Neuronal stem cell (in vitro differentiated cells): Measurements from ENCODE around the gene RHEB.

Experiments
- DNase-seq: peaks from one replicate; pipeline ENCODE4 v3.0.0-alpha.2; 2013; ENCODE audit warnings: low spot score
- H2AFZ ChIP-seq: one replicate; pipeline ENCODE4 v1.6.1; 2013; ENCODE audit warnings: mild to moderate bottlenecking, low read length, inconsistent platforms
- H2AK5ac ChIP-seq: 2 replicates; pipeline ENCODE4 v1.6.1; 2013; ENCODE audit warnings: low read depth, mild to moderate bottlenecking, inconsistent platforms, low read length, moderate library complexity, mixed read lengths
- H2BK120ac ChIP-seq: 2 replicates; pipeline ENCODE4 v1.6.1; 2013; ENCODE audit warnings: low read depth, mild to moderate bottlenecking, inconsistent platforms, low read length, moderate library complexity, mixed read lengths
- H2BK12ac ChIP-seq: one replicate; pipeline ENCODE4 v1.6.1; 2013; ENCODE audit warnings: low read length, inconsistent platforms
- H2BK15ac ChIP-seq: 2 replicates; pipeline ENCODE4 v1.6.1; 2013; ENCODE audit warnings: mild to moderate bottlenecking, low read length, inconsistent platforms, mixed read lengths
- H2BK5ac ChIP-seq: one replicate; pipeline ENCODE4 v1.6.1; 2013; ENCODE audit warnings: inconsistent platforms, mild to moderate bottlenecking, low read length, moderate library complexity
- H3K14ac ChIP-seq: one replicate; pipeline ENCODE4 v1.6.1; 2013; ENCODE audit warnings: low read length, inconsistent platforms
- H3K18ac ChIP-seq: 2 replicates; pipeline ENCODE4 v1.6.1; 2013; ENCODE audit warnings: low read length, inconsistent platforms
- H3K23ac ChIP-seq: 2 replicates; pipeline ENCODE4 v1.6.1; 2013; ENCODE audit warnings: low read depth, mild to moderate bottlenecking, mixed read lengths, low read length, inconsistent platforms; ENCODE audit not compliant: poor library complexity
- H3K27ac ChIP-seq: replicated peaks from 3 replicates; pipeline ENCODE4 v1.5.1; 2013; ENCODE audit warnings: low read length, inconsistent platforms
- H3K27me3 ChIP-seq, 3 experiments: 2 replicates each; pipeline ENCODE4 v1.6.1; 2013; ENCODE audit warnings: low read length in 3 of 3, mild to moderate bottlenecking in 2 of 3, inconsistent platforms in 1 of 3, low read depth in 1 of 3, mixed read lengths in 1 of 3, moderate library complexity in 1 of 3; ENCODE audit not compliant: control insufficient read depth in 3 of 3, insufficient read depth in 3 of 3
- H3K36me3 ChIP-seq, 2 donors: replicated peaks in 1 of 2; 2 replicates each; pipeline ENCODE4 v1.6.1; 2013; ENCODE audit warnings: low read length in 2 of 2; ENCODE audit not compliant: control insufficient read depth in 2 of 2, insufficient read depth in 2 of 2
- H3K4ac ChIP-seq: 2 replicates; pipeline ENCODE4 v1.6.1; 2013; ENCODE audit warnings: inconsistent platforms, mild to moderate bottlenecking, low read length, moderate library complexity
- H3K4me1 ChIP-seq, 2 donors: 1 replicate in 1 of 2; 2 replicates in 1 of 2; pipeline ENCODE4 v1.6.1; 2013; ENCODE audit warnings: low read length in 2 of 2, low read depth in 1 of 2; ENCODE audit not compliant: control insufficient read depth in 2 of 2, insufficient read depth in 1 of 2
- H3K4me2 ChIP-seq: one replicate; pipeline ENCODE4 v1.6.1; 2013; ENCODE audit warnings: mild to moderate bottlenecking, low read length, inconsistent platforms; ENCODE audit not compliant: insufficient read depth, poor library complexity, severe bottlenecking
- H3K4me3 ChIP-seq, 2 donors: 2 replicates each; pipeline ENCODE4 v1.5.1; 2013; ENCODE audit warnings: low read length in 2 of 2, mild to moderate bottlenecking in 2 of 2, inconsistent platforms in 1 of 2, moderate library complexity in 1 of 2
- H3K79me1 ChIP-seq: one replicate; pipeline ENCODE4 v1.6.1; 2013; ENCODE audit warnings: low read depth, mild to moderate bottlenecking, inconsistent platforms, low read length, moderate library complexity
- H3K9ac ChIP-seq: one replicate; pipeline ENCODE4 v1.6.1; 2013; ENCODE audit warnings: mild to moderate bottlenecking, low read depth, low read length, inconsistent platforms; ENCODE audit not compliant: poor library complexity
- H3K9me3 ChIP-seq, 2 donors: replicated peaks in 1 of 2; 2 replicates each; pipeline versions ENCODE3 to v1.6.1; 2013; ENCODE audit warnings: low read length in 2 of 2, mild to moderate bottlenecking in 2 of 2, inconsistent platforms in 1 of 2, low read depth in 1 of 2, mixed read lengths in 1 of 2, moderate library complexity in 1 of 2; ENCODE audit not compliant: control insufficient read depth in 2 of 2, insufficient read depth in 1 of 2
- H4K8ac ChIP-seq: one replicate; pipeline ENCODE4 v1.6.1; 2013; ENCODE audit warnings: low read depth, mild to moderate bottlenecking, inconsistent platforms, low read length, moderate library complexity
- H4K91ac ChIP-seq: one replicate; pipeline ENCODE4 v1.6.1; 2013; ENCODE audit warnings: low read length, low read depth, mild to moderate bottlenecking, inconsistent platforms; ENCODE audit not compliant: poor library complexity
- WGBS, 2 donors: extraction: QIAGEN DNeasy Blood & Tissue Kit; methylation state at CpG; one replicate each; pipeline ENCODE4 v1.1.7; 2013; ENCODE audit warnings: missing lambda C conversion rate in 2 of 2, mixed read lengths in 1 of 2; ENCODE audit not compliant: insufficient read length in 2 of 2, insufficient replicate concordance in 1 of 2; ENCODE audit errors: extremely low coverage in 2 of 2; 5-methylcytosine and 5-hydroxymethylcytosine counted together

The RHEB gene

DNA sequence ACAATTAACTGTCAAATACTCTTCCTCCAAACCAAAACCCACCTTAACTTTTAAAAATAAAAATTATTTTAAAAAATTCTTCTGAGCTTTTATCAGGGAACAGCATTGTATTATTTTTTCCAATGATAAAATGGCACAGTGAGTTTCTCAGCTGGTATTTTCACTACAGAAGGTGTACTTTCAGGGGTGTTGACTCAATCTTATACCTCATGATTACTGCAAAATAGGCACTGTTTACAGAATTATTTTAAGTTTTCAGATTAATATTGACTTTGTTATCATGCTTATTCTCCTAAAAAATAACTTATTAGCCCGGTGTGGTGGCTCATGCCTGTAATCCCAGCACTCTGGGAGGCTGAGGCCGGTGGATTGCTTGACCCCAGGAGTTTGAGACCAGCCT, 24.3 kb downstream of the RHEB start:
- Histone ChIP-seq H3K27me3 (no peaks in the 10 kb centered on the region), H3K14ac (no peak overlapping the region), H2BK12ac (no peak overlapping the region), H3K4ac (no peak overlapping the region), H2BK5ac (no peak overlapping the region), H3K18ac (no peak overlapping the region), H4K8ac (no peak overlapping the region), H2BK120ac (no peak overlapping the region), H3K27ac (no peak overlapping the region), H3K9ac (no peak overlapping the region), H2BK15ac (no peak overlapping the region), H4K91ac (no peak overlapping the region), H3K4me1 (peaks cover 1 to 18% of the 10 kb centered on the region in 2 donors), H3K4me3 (no peak overlapping the region), H3K36me3 (peaks cover 2 to 26% of the 10 kb centered on the region in 2 donors), H3K9me3 (peaks cover 0 to 6% of the 10 kb centered on the region in 2 donors), H3K79me1 (peaks cover 5% of the 10 kb centered on the region), H2AFZ (no peak overlapping the region), H3K23ac (no peak overlapping the region), H2AK5ac (no peak overlapping the region), H3K4me2 (no peak overlapping the region)
- no CpG with 5 or more reads among the region's 2 CpGs for WGBS, 2 donors
- DNase-seq = no peak

DNA sequence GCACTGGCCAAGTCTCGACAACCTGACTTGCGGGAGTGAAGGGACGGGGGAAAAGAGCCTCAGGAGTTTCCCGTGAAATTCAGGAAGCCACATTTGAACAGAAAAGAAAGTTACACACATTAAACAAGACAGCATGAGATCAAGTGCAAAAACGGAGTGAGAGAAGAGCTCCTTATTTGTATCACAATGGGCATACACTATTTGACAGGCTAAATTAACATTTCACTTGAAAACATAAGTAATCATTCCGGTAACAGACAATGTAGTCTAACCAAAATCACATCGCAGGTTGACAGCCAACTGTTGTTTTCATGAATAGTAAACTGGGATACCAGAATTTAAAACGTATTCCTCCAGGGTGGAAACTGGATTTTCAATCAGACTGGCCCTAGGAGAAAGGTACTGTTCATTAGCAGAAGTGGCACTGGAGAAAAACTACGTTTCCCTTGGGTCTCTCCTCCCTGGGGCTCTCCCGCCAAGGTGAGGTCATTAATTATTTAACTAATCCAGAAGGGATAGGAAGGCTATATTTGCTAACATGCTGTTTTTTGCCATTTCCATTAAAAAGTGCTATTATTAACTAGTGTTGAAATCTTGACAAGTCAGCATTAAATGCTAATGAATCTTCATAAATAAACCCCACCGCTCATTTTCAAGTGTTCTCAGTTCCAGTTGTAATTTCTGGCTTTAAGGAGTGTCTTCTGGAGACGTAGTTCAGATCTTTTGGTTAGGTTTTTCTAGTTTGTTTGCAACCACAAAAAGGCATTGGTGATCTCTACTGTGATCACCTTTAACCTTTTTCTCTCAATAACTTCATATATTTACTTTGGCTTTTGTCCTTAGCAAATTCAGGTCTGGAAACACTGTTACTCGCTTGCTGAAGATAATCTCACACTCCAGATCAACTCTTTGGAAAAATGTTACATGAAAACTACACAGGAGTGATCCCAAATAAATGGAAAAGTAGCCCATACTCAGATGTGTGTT, 25.1 kb downstream of the RHEB start:
- H2BK12ac ChIP-seq = no peak overlapping the region
- H3K9me3 ChIP-seq = peaks cover 0 to 6% of the 10 kb centered on the region in 2 donors
- DNase-seq = no peak
- H3K14ac ChIP-seq = no peak overlapping the region
- no peak overlapping the region for H3K4me3 ChIP-seq
- H2BK120ac ChIP-seq = no peak overlapping the region
- H3K4me1 ChIP-seq = peaks cover 4 to 20% of the 10 kb centered on the region in 2 donors
- H3K27me3 ChIP-seq = no peaks in the 10 kb centered on the region
- no peak overlapping the region for H2BK5ac ChIP-seq
- H3K79me1 ChIP-seq = peaks cover 5% of the 10 kb centered on the region
- no peak overlapping the region for H3K9ac ChIP-seq
- no peak overlapping the region for H3K4ac ChIP-seq
- H3K23ac ChIP-seq = no peak overlapping the region
- no peak overlapping the region for H2AFZ ChIP-seq
- no peak overlapping the region for H3K4me2 ChIP-seq
- H2AK5ac ChIP-seq = no peak overlapping the region
- WGBS, 2 donors = no CpG with 5 or more reads among the region's 13 CpGs
- H4K91ac ChIP-seq = no peak overlapping the region
- no peak overlapping the region for H3K27ac ChIP-seq
- H2BK15ac ChIP-seq = no peak overlapping the region
- H3K18ac ChIP-seq = no peak overlapping the region
- peaks cover 5 to 34% of the 10 kb centered on the region in 2 donors for H3K36me3 ChIP-seq
- no peak overlapping the region for H4K8ac ChIP-seq

DNA sequence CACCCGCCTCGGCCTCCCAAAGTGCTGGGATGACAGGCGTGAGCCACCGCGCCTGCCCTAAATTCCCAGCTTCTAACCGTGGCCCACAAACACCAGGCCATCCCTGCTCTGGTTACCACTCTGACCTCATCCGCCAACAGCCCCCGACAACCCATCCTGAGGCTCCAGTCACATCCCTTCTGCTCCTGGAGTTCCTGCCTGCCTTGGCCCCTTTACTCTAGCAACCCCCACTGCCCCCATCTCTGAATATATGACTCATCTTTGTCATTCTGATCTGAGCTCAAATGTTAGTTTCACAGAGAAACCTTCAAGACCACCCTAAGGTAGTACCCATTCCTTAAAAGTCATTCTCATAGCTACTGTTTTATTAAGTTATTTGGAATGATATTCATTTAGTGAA, 26.6 kb downstream of the RHEB start:
- Histone ChIP-seq H4K91ac (no peak overlapping the region), H3K4me1 (peaks cover 4 to 20% of the 10 kb centered on the region in 2 donors), H3K9ac (no peak overlapping the region), H3K4me3 (no peak overlapping the region), H3K27ac (no peak overlapping the region), H2AFZ (no peak overlapping the region), H3K14ac (no peak overlapping the region), H3K23ac (no peak overlapping the region), H2BK5ac (no peak overlapping the region), H3K9me3 (peaks cover 0 to 6% of the 10 kb centered on the region in 2 donors), H2BK120ac (no peak overlapping the region), H2AK5ac (no peak overlapping the region), H3K18ac (no peak overlapping the region), H2BK15ac (no peak overlapping the region), H3K79me1 (peaks cover 5% of the 10 kb centered on the region), H3K27me3 (no peaks in the 10 kb centered on the region), H3K4me2 (no peak overlapping the region), H4K8ac (no peak overlapping the region), H2BK12ac (no peak overlapping the region), H3K4ac (no peak overlapping the region), H3K36me3 (peaks cover 7 to 48% of the 10 kb centered on the region in 2 donors)
- no peak for DNase-seq
- WGBS, 2 donors = no CpG with 5 or more reads among the region's 8 CpGs

DNA sequence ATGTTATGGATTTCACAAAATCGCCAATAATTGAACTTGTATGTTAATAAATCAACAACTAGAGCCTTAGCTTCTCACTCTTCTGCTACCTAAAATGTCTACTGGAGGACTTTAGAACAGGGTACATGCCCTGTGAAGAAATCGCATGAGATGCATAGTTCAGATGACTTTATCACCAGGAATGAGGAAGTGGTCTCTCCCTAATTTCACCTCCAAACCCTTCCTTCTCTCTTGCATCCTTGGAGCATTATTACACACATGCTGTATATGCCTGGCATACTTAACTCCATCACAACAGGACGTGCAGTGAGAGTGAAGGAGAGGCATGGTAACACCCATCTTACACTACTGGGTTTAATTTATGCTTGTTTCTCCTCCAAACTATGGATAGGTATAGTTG, 27.8 kb downstream of the RHEB start:
- Histone ChIP-seq H3K4me1 (peaks cover 4 to 20% of the 10 kb centered on the region in 2 donors), H3K14ac (no peak overlapping the region), H2BK5ac (no peak overlapping the region), H2AFZ (no peak overlapping the region), H3K27ac (no peak overlapping the region), H3K79me1 (peaks cover 5% of the 10 kb centered on the region), H2BK120ac (no peak overlapping the region), H2BK15ac (no peak overlapping the region), H3K4me3 (no peak overlapping the region), H2BK12ac (no peak overlapping the region), H3K4ac (no peak overlapping the region), H3K36me3 (peaks cover 11 to 49% of the 10 kb centered on the region in 2 donors), H3K23ac (no peak overlapping the region), H4K91ac (no peak overlapping the region), H3K18ac (no peak overlapping the region), H2AK5ac (no peak overlapping the region), H4K8ac (no peak overlapping the region), H3K9ac (no peak overlapping the region), H3K9me3 (peaks cover 0 to 3% of the 10 kb centered on the region in 2 donors), H3K4me2 (no peak overlapping the region), H3K27me3 (no peaks in the 10 kb centered on the region)
- DNase-seq = no peak
- WGBS, 2 donors = no CpG with 5 or more reads among the region's 3 CpGs
